Omental fat pad (tissue), 4 donors: ENCODE results near the gene ZNF581. TPM values are rescaled to one million over a fixed set of nuclear protein-coding genes. Genes with fewer than 3 reads are reported as not detected.

Experiments
- ATAC-seq: fragments of 150-250 bp; one replicate; pipeline ENCODE4 v1.9.1; 2016; ENCODE audit warnings: mild to moderate bottlenecking, moderate library complexity; ENCODE audit not compliant: low FRiP score
- DNase-seq: peaks from one replicate; pipeline ENCODE4 v3.0.0-alpha.2; 2019; ENCODE audit warnings: low spot score
- total RNA-seq, 4 donors: library from RNA; depleted of rRNA; stranded (reverse); fragments of >200 nt; gene quantifications; one replicate each; pipeline ENCODE4 v1.1.0, GENCODE V29; 2016
- TF ChIP-seq, protein P1 (sequence below), 3 donors: fragments of 450-650 bp; IDR thresholded peaks; one replicate each; pipeline ENCODE4 v1.5.1; 2016 to 2017; ENCODE audit warnings: antibody characterized with exemption in 3 of 3, mild to moderate bottlenecking in 3 of 3, moderate library complexity in 2 of 3

Gene ZNF581
- total RNA-seq, 4 donors from 2014 or later = 9.9 to 15.0 (median 11.9) TPM

DNA sequence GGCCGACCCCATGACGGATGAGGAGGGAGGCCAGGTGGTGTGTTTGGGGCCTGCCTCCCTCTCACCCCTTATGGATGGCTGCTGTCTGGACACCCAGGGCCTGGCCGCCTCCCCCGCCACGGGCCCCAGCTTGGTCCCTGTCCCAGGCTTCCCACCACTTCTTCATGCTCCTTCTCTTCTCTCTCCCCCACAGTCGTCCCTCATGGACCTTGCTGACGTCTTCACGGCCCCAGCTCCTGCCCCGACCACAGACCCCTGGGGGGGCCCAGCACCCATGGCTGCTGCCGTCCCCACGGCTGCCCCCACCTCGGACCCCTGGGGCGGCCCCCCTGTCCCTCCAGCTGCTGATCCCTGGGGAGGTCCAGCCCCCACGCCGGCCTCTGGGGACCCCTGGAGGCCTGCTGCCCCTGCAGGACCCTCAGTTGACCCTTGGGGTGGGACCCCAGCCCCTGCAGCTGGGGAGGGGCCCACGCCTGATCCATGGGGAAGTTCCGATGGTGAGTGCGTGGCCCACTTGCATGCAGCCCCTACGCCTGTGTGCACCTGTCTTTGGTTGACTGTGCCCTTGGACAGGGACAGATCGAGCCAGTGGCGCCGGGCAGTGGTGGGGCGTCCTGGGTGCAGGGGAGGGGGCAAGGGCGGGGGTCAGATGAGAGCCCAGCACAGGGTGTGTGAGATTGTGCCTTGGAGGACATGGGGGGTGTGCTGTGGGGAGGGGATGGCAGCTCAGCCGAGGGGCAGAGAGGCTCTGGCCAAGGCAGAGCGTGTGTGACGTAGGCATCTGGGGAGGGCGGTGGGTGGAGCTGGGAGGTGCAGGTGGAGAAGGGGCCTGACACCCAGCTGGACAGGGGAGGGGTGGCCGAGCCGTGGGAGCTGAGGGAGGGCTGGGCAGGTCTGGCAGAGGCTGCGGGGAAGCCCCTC lies 48.4 kb downstream of the ZNF581 start:
- ATAC-seq (no peak), DNase-seq (no peak)
- TF ChIP-seq, protein P1, sequence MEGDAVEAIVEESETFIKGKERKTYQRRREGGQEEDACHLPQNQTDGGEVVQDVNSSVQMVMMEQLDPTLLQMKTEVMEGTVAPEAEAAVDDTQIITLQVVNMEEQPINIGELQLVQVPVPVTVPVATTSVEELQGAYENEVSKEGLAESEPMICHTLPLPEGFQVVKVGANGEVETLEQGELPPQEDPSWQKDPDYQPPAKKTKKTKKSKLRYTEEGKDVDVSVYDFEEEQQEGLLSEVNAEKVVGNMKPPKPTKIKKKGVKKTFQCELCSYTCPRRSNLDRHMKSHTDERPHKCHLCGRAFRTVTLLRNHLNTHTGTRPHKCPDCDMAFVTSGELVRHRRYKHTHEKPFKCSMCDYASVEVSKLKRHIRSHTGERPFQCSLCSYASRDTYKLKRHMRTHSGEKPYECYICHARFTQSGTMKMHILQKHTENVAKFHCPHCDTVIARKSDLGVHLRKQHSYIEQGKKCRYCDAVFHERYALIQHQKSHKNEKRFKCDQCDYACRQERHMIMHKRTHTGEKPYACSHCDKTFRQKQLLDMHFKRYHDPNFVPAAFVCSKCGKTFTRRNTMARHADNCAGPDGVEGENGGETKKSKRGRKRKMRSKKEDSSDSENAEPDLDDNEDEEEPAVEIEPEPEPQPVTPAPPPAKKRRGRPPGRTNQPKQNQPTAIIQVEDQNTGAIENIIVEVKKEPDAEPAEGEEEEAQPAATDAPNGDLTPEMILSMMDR (IDR thresholded peaks at IDR 0.05) = no peak

GRCh38 chr19:55692681-55693081 lies 49.2 kb downstream of the ZNF581 start:
- TF ChIP-seq, protein P1 (IDR thresholded peaks at IDR 0.05) = no peak
- ATAC-seq (no peak), DNase-seq (no peak)

DNA sequence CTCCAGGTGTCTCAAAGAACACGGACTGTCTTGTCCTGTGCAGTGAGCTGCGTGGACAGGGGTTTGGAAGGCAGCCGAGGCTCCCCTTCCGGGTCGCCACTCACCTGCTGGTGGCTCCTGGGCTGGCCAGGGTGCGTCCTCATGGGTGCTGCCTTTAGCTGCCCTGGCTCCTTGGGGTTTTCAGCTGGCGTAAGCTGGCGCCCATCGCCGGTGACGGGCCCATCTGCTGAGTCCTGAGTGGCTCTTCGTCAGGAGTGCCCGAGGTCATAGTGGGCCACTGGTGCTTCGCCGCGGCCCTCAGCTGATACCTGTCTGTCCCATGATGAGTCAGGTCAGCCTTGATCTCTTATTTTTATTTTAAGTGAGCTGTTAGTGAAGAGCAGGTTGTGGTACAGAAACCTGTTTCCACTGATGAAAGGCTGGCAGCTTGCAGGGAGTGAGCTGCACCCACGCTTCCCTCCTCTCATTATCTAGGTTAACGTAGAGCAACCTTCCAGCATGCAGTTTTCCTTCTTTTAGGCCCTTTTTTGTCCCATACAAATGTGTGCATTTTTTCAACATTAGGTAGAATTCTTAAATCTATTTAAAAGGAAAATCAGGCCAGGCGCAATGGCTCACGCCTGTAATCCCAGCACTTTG lies 50.0 kb downstream of the ZNF581 start:
- TF ChIP-seq, protein P1 (IDR thresholded peaks at IDR 0.05) = no peak
- DNase-seq (no peak), ATAC-seq (no peak)

GRCh38 chr19:55694241-55694655 lies 50.8 kb downstream of the ZNF581 start:
- no peak for DNase-seq

GRCh38 chr19:55694656-55695491 lies 51.4 kb downstream of the ZNF581 start:
- no peak for DNase-seq
- no peak for ATAC-seq
- TF ChIP-seq, protein P1 (IDR thresholded peaks at IDR 0.05) = no peak

More at GRCh38 chr19:55694241-55694655, 50.8 kb downstream of the ZNF581 start:
- TF ChIP-seq, protein P1 (IDR thresholded peaks at IDR 0.05) = no peak
- ATAC-seq = no peak

Other genes starting within 250 kb of the ZNF581 start
- 10 to 100 TPM in 2 of 4 donors, 1 to 10 TPM in 2; 7.4 to 25.6 (median 13.0) TPM for gene UBE2S, start 235.9 kb upstream of the ZNF581 start, total RNA-seq
- not detected for gene SHISA7, start 200.3 kb upstream of the ZNF581 start, total RNA-seq
- 10 to 100 TPM; 52.5 to 96.8 (median 62.5) TPM for gene ISOC2, start 182.0 kb upstream of the ZNF581 start, total RNA-seq
- not detected for gene C19orf85, start 178.9 kb upstream of the ZNF581 start, total RNA-seq
- gene ZNF628, start 167.0 kb upstream of the ZNF581 start, total RNA-seq = 1 to 10 TPM; 1.7 to 6.4 (median 2.6) TPM
- 1 to 10 TPM; 2.3 to 4.6 (median 2.6) TPM for gene NAT14, start 158.5 kb upstream of the ZNF581 start, total RNA-seq
- 1 to 10 TPM; 1.6 to 6.1 (median 3.5) TPM for gene SSC5D, start 155.2 kb upstream of the ZNF581 start, total RNA-seq
- under 1 TPM in 1 of 4 donors, not detected in 3; 0.56 TPM for gene SBK2, start 106.5 kb upstream of the ZNF581 start, total RNA-seq
- 1 to 10 TPM in 1 of 4 donors, under 1 TPM in 2, not detected in 1; 0.36 to 1.5 (median 0.79) TPM for gene SBK3, start 98.1 kb upstream of the ZNF581 start, total RNA-seq
- gene ZNF579, start 62.8 kb upstream of the ZNF581 start, total RNA-seq = 1 to 10 TPM; 1.3 to 4.0 (median 2.3) TPM
- gene FIZ1, start 44.1 kb upstream of the ZNF581 start, total RNA-seq = 1 to 10 TPM; 4.2 to 7.1 (median 5.0) TPM
- 10 to 100 TPM; 15.6 to 27.5 (median 17.4) TPM for gene ZNF524, start 43.4 kb upstream of the ZNF581 start, total RNA-seq
- gene ZNF865, start 38.0 kb upstream of the ZNF581 start, total RNA-seq = 1 to 10 TPM; 2.2 to 6.3 (median 3.8) TPM
- 1 to 10 TPM; 2.5 to 3.8 (median 3.2) TPM for gene ZNF784, start 19.1 kb upstream of the ZNF581 start, total RNA-seq
- 10 to 100 TPM; 11.4 to 20.5 (median 13.8) TPM for gene ZNF580, start 2.6 kb upstream of the ZNF581 start, total RNA-seq
- gene CCDC106, start 4.6 kb downstream of the ZNF581 start, total RNA-seq = 10 to 100 TPM in 3 of 4 donors, 1 to 10 TPM in 1; 9.8 to 15.2 (median 11.0) TPM
- gene U2AF2, start 11.4 kb downstream of the ZNF581 start, total RNA-seq = 100 to 1,000 TPM in 2 of 4 donors, 10 to 100 TPM in 2; 55.2 to 132 (median 86.1) TPM
- gene EPN1, start 31.6 kb downstream of the ZNF581 start, total RNA-seq = 10 to 100 TPM; 56.4 to 82.3 (median 62.0) TPM
- gene NLRP9, start 94.8 kb downstream of the ZNF581 start, total RNA-seq = not detected
- not detected for gene RFPL4A, start 115.4 kb downstream of the ZNF581 start, total RNA-seq
- not detected for gene RFPL4AL1, start 125.5 kb downstream of the ZNF581 start, total RNA-seq
- not detected for gene NLRP11, start 188.3 kb downstream of the ZNF581 start, total RNA-seq
- gene NLRP4, start 192.9 kb downstream of the ZNF581 start, total RNA-seq = not detected